DOHH2 (cell line): Measurements from ENCODE around the gene PCP4L1.

Source experiments
- H3F3A ChIP-seq: fragments of 200-600 bp; sonication (generic), shearing (Covaris generic); 2 replicates; pipeline ENCODE4 v1.6.0; 2016; ENCODE audit warnings: antibody characterized with exemption, mild to moderate bottlenecking; ENCODE audit not compliant: control insufficient read depth, insufficient read depth
- H3K27ac ChIP-seq: fragments of 200-600 bp; sonication (generic); 2 replicates; pipeline ENCODE4 v1.5.1; 2014; ENCODE audit warnings: low read depth, mild to moderate bottlenecking, low read length, moderate library complexity
- H3K27me3 ChIP-seq: fragments of 200-600 bp; sonication (generic); 2 replicates; pipeline ENCODE4 v1.6.1; 2014; ENCODE audit warnings: mild to moderate bottlenecking, low read length, mixed read lengths; ENCODE audit not compliant: control insufficient read depth
- H3K36me3 ChIP-seq: fragments of 200-600 bp; sonication (generic); 2 replicates; pipeline ENCODE4 v1.6.1; 2014; ENCODE audit warnings: mild to moderate bottlenecking, low read length, moderate library complexity, mixed read lengths; ENCODE audit not compliant: control insufficient read depth
- H3K4me1 ChIP-seq: fragments of 200-600 bp; sonication (generic); 2 replicates; pipeline ENCODE4 v1.6.1; 2014; ENCODE audit warnings: mild to moderate bottlenecking, low read length, mixed read lengths; ENCODE audit not compliant: control insufficient read depth
- H3K4me2 ChIP-seq: fragments of 200-600 bp; sonication (generic); 2 replicates; pipeline ENCODE4 v1.6.0; 2014; ENCODE audit warnings: mild to moderate bottlenecking, low read length, moderate library complexity
- H3K4me3 ChIP-seq: fragments of 200-600 bp; sonication (generic); 2 replicates; pipeline ENCODE4 v1.5.1; 2014; ENCODE audit warnings: mild to moderate bottlenecking, low read length, mixed read lengths
- H3K79me2 ChIP-seq: fragments of 200-600 bp; sonication (generic); 2 replicates; pipeline ENCODE4 v1.6.1; 2014; ENCODE audit warnings: mild to moderate bottlenecking, low read length, mixed read lengths; ENCODE audit not compliant: control insufficient read depth
- H3K9me2 ChIP-seq: fragments of 200-600 bp; sonication (generic); replicated peaks from 2 replicates; pipeline ENCODE4 v1.6.1; 2014; ENCODE audit warnings: mild to moderate bottlenecking, low read length, mixed read lengths; ENCODE audit not compliant: control insufficient read depth
- H3K9me3 ChIP-seq: fragments of 200-600 bp; sonication (generic); 2 replicates; pipeline ENCODE4 v1.6.1; 2014; ENCODE audit warnings: antibody characterized with exemption, low read length, mixed read lengths; ENCODE audit not compliant: control insufficient read depth, insufficient read depth
- H4K20me1 ChIP-seq: fragments of 200-600 bp; sonication (generic); 2 replicates; pipeline ENCODE4 v1.6.0; 2014; ENCODE audit warnings: low read depth, mild to moderate bottlenecking, antibody characterized with exemption, low read length, moderate library complexity; ENCODE audit not compliant: control insufficient read depth, insufficient read depth
- EZH2phosphoT487 ChIP-seq: fragments of 200-600 bp; sonication (generic); IDR thresholded peaks from 2 replicates; pipeline ENCODE4 v1.6.1; 2017; ENCODE audit warnings: borderline replicate concordance, mild to moderate bottlenecking, antibody characterized with exemption, low read length, moderate library complexity, mixed read lengths
- TF ChIP-seq, protein P1 (sequence below): fragments of 200-600 bp; sonication (generic); IDR thresholded peaks from one replicate; pipeline ENCODE4 v1.5.1; 2014; ENCODE audit warnings: antibody characterized with exemption, mild to moderate bottlenecking, low read depth, low read length; ENCODE audit not compliant: poor library complexity, severe bottlenecking

PCP4L1 gene

DNA sequence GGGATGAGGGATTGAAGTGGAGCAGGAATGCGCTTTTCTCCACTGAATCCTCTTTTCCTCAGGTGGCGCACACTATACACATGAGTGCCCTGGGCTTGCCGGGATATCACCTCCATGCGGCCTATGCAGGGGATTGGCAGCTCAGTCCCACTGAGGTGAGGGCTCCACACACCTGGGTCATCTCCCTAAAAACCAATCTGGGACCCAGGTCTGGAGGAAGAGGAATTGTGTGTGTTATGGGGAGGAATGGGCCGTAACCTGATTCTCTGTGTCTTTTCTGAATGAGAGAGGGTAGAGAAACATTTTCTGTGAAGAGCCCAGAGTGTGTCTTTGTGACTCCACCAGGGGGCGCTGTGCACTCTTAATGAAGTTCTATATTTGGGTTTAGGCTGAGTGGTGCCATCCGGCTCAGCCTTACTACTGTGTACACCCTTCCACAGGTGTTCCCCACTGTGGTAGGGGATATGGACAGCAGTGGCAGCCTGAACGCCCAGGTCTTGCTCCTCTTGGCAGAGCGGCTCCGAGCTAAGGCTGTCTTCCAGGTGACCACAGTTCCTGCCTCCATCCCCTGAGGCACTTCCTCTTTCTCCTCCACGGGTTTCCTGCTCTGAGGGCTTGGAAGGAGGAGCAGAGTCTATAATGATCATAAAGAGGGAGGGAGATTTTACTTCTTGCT lies 31.2 kb upstream of the PCP4L1 start:
- Histone ChIP-seq H3K27ac (peak overlapping the region; percentile 38), H3K4me2 (peak overlapping the region; percentile 81), H3K36me3 (peaks cover 30% of the 10 kb centered on the region), H3K79me2 (peaks cover 11% of the 10 kb centered on the region), H4K20me1 (no peaks in the 10 kb centered on the region), H3F3A (no peaks in the 10 kb centered on the region), H3K27me3 (no peaks in the 10 kb centered on the region), H3K4me1 (peaks cover 24% of the 10 kb centered on the region), H3K9me2 (no peaks in the 10 kb centered on the region), H3K9me3 (no peaks in the 10 kb centered on the region), H3K4me3 (peak overlapping the region; percentile 81)
- TF ChIP-seq, protein P1, sequence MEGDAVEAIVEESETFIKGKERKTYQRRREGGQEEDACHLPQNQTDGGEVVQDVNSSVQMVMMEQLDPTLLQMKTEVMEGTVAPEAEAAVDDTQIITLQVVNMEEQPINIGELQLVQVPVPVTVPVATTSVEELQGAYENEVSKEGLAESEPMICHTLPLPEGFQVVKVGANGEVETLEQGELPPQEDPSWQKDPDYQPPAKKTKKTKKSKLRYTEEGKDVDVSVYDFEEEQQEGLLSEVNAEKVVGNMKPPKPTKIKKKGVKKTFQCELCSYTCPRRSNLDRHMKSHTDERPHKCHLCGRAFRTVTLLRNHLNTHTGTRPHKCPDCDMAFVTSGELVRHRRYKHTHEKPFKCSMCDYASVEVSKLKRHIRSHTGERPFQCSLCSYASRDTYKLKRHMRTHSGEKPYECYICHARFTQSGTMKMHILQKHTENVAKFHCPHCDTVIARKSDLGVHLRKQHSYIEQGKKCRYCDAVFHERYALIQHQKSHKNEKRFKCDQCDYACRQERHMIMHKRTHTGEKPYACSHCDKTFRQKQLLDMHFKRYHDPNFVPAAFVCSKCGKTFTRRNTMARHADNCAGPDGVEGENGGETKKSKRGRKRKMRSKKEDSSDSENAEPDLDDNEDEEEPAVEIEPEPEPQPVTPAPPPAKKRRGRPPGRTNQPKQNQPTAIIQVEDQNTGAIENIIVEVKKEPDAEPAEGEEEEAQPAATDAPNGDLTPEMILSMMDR: peak; percentile 99
- TF ChIP-seq EZH2phosphoT487: no peak

DNA sequence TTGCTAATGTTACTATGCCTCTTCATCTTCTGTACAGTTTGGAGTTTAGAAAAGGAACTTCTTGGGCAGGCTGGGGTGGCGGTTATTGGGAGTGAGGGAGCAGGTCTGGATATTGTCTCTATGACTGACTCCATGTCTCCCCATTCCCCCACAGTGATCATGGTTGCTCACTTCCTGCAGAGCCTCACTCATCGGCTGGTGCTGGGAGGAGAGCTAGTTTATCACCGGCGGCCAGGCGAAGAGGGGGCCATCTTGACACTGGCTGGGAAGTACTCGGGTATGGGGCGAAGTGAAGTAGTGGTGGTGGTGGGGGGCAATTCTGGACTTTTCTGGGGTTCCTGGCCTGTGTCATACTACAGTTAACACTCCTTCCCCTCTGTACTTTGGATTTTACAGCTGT lies 30.5 kb upstream of the PCP4L1 start:
- peak overlapping the region; percentile 81 for H3K4me2 ChIP-seq
- H3K79me2 ChIP-seq: peaks cover 11% of the 10 kb centered on the region
- H4K20me1 ChIP-seq: no peaks in the 10 kb centered on the region
- peak overlapping the region; percentile 38 for H3K27ac ChIP-seq
- peak overlapping the region; percentile 81 for H3K4me3 ChIP-seq
- no peaks in the 10 kb centered on the region for H3K9me2 ChIP-seq
- H3K9me3 ChIP-seq: no peaks in the 10 kb centered on the region
- no peaks in the 10 kb centered on the region for H3F3A ChIP-seq
- H3K36me3 ChIP-seq: peaks cover 30% of the 10 kb centered on the region
- TF ChIP-seq EZH2phosphoT487: no peak
- TF ChIP-seq, protein P1: no peak
- H3K27me3 ChIP-seq: no peaks in the 10 kb centered on the region
- H3K4me1 ChIP-seq: peaks cover 24% of the 10 kb centered on the region

DNA sequence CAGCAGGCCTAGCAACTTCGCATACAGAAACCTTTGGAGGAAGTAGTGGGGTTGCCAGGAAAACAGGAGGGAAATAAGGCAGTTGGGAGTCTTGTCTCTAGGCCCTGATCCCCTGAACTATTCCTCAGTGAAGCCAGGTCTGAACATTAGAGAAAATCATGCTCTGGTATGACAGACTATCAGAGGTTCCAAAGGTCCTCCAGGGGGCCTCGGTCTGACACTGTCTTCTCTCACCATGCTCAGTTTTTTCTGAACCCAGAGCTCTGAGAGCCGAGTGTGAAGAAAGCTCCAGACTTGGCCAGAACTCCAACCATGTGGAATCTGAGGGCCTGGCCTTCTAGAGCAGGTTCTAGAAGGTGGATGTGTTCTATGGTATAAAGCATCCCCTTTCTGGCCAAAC lies 28.6 kb upstream of the PCP4L1 start:
- Histone ChIP-seq H3K4me1 (peaks cover 24% of the 10 kb centered on the region), H3K27ac (no peak overlapping the region), H3K4me3 (no peak overlapping the region), H3K36me3 (peaks cover 30% of the 10 kb centered on the region), H3K27me3 (no peaks in the 10 kb centered on the region), H3K4me2 (no peak overlapping the region), H4K20me1 (no peaks in the 10 kb centered on the region), H3K9me2 (no peaks in the 10 kb centered on the region), H3K9me3 (no peaks in the 10 kb centered on the region), H3F3A (no peaks in the 10 kb centered on the region), H3K79me2 (peaks cover 11% of the 10 kb centered on the region)
- TF ChIP-seq EZH2phosphoT487: no peak
- TF ChIP-seq, protein P1: no peak
